K562 (cell line): ENCODE data around the gene OGDH. TPM values are rescaled to one million over a fixed set of nuclear protein-coding genes. Genes with fewer than 3 reads are reported as not detected.

Experiments used
- AFF4 ChIP-seq: sonication (generic); formaldehyde crosslinking; IDR thresholded peaks from 2 replicates; pipeline ENCODE4 v1.8.0; 2023; ENCODE audit warnings: mild to moderate bottlenecking, missing genetic modification reagents
- ARID3A ChIP-seq: IDR thresholded peaks from 2 replicates; pipeline ENCODE4 v1.6.1; 2012; ENCODE audit warnings: low read depth, low read length, improper control_type of control experiment, borderline replicate concordance
- CCAR2 ChIP-seq: fragments of 200-400 bp; formaldehyde crosslinking; IDR thresholded peaks from 2 replicates; pipeline ENCODE4 v1.6.1; 2017; ENCODE audit warnings: mild to moderate bottlenecking, low read depth, low read length
- FOXP1 ChIP-seq: sonication (generic); formaldehyde crosslinking; IDR thresholded peaks from 2 replicates; pipeline ENCODE4 v1.8.0; 2022; ENCODE audit warnings: mild to moderate bottlenecking, missing genetic modification reagents
- HDAC6 ChIP-seq: IDR thresholded peaks from 2 replicates; pipeline ENCODE4 v1.6.1; 2012; ENCODE audit warnings: low read depth, mild to moderate bottlenecking, control low read depth, inconsistent platforms, low read length, moderate library complexity
- IRF2 ChIP-seq: sonication (generic); formaldehyde crosslinking; IDR thresholded peaks from 2 replicates; pipeline ENCODE4 v1.8.1; 2022; ENCODE audit warnings: mild to moderate bottlenecking, missing genetic modification reagents
- PRDM10 ChIP-seq: fragments of 450-650 bp; IDR thresholded peaks from 2 replicates; pipeline ENCODE4 v1.6.1; 2018; ENCODE audit not compliant: partially characterized antibody
- REST ChIP-seq, 2 experiments: fragments of 450-650 bp; formaldehyde crosslinking in 1 of 2; IDR thresholded peaks; 2 replicates each; pipeline versions ENCODE4 v1.4.0 to v1.6.1; 2014 to 2020; ENCODE audit warnings: mild to moderate bottlenecking in 2 of 2, borderline replicate concordance in 1 of 2, low read depth in 1 of 2
- ZNF408 ChIP-seq: fragments of 250-450 bp; sonication (Bioruptor Pico); IDR thresholded peaks from 2 replicates; pipeline ENCODE4 v1.4.0; 2020; ENCODE audit warnings: low read depth, mild to moderate bottlenecking, moderate library complexity
- polyA plus RNA-seq, 8 experiments: library from polyadenylated mRNA; depleted of rRNA in 4 of 8; stranded (reverse) in 5 of 8; unstranded in 3 of 8; fragments of >200 nt; fragmentation: Nextera tagmentation in 2 of 8; fragmentation: Illumina TruSeq in 1 of 8; extraction: Ambion mirVana in 2 of 8; extraction: Trizol in 1 of 8; gene quantifications; 2 replicates each; pipeline versions ENCODE4 v1.2.1 to v1.2.3, GENCODE V29; 2011 to 2014; ENCODE audit warnings: inconsistent platforms in 1 of 8, missing spikeins in 1 of 8
- total RNA-seq, 7 experiments: library from RNA; depleted of rRNA in 6 of 7; stranded (reverse); fragments of >200 nt in 6 of 7; fragmentation: Illumina TruSeq in 2 of 7; extraction: Trizol in 2 of 7; gene quantifications; 2 replicates each; pipeline versions ENCODE4 v1.2.1 to v1.2.3, GENCODE V29; 2011 to 2021; ENCODE audit warnings: low replicate concordance in 1 of 7

OGDH gene
- total and polyA plus RNA-seq, 9 of the 15 experiments (the other 6 are each of a cell fraction or from before 2014, with no cell fraction given): 3.1 to 80.3 (median 23.5) TPM

- TF ChIP-seq REST (IDR thresholded peaks at IDR 0.05; ENCODE audit: borderline replicate concordance) (no peak), REST (CRISPR knock-in tag; IDR thresholded peaks at IDR 0.05; ENCODE audit: low read depth) (no peak), FOXP1 (CRISPR knock-in tag) (no peak), HDAC6 (no peak), PRDM10 (peak; percentile 63), ARID3A (no peak), AFF4 (no peak), IRF2 (CRISPR knock-in tag) (no peak), ZNF408 (CRISPR knock-in tag) (no peak), CCAR2 (no peak)
Observed at GRCh38 chr7:44615149-44615611, 8.8 kb downstream of the OGDH start (continued).
